GM21619 (cell line): Measurements from ENCODE around the gene DOP1A.

Experiments
- ATAC-seq: cut with Tn5 transposase; IDR thresholded peaks from one replicate; pipeline ENCODE4 v1.9.1; 2021; ENCODE audit not compliant: unreplicated experiment

The DOP1A gene, protein sequence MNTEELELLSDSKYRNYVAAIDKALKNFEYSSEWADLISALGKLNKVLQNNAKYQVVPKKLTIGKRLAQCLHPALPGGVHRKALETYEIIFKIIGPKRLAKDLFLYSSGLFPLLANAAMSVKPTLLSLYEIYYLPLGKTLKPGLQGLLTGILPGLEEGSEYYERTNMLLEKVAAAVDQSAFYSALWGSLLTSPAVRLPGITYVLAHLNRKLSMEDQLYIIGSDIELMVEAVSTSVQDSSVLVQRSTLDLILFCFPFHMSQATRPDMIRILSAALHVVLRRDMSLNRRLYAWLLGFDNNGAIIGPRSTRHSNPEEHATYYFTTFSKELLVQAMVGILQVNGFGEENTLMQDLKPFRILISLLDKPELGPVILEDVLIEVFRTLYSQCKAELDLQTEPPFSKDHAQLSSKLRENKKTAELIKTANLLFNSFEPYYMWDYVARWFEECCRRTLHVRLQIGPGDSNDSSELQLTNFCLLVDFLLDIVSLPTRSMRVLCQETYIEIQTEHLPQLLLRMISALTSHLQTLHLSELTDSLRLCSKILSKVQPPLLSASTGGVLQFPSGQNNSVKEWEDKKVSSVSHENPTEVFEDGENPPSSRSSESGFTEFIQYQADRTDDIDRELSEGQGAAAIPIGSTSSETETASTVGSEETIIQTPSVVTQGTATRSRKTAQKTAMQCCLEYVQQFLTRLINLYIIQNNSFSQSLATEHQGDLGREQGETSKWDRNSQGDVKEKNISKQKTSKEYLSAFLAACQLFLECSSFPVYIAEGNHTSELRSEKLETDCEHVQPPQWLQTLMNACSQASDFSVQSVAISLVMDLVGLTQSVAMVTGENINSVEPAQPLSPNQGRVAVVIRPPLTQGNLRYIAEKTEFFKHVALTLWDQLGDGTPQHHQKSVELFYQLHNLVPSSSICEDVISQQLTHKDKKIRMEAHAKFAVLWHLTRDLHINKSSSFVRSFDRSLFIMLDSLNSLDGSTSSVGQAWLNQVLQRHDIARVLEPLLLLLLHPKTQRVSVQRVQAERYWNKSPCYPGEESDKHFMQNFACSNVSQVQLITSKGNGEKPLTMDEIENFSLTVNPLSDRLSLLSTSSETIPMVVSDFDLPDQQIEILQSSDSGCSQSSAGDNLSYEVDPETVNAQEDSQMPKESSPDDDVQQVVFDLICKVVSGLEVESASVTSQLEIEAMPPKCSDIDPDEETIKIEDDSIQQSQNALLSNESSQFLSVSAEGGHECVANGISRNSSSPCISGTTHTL (N-terminal part only)

DNA sequence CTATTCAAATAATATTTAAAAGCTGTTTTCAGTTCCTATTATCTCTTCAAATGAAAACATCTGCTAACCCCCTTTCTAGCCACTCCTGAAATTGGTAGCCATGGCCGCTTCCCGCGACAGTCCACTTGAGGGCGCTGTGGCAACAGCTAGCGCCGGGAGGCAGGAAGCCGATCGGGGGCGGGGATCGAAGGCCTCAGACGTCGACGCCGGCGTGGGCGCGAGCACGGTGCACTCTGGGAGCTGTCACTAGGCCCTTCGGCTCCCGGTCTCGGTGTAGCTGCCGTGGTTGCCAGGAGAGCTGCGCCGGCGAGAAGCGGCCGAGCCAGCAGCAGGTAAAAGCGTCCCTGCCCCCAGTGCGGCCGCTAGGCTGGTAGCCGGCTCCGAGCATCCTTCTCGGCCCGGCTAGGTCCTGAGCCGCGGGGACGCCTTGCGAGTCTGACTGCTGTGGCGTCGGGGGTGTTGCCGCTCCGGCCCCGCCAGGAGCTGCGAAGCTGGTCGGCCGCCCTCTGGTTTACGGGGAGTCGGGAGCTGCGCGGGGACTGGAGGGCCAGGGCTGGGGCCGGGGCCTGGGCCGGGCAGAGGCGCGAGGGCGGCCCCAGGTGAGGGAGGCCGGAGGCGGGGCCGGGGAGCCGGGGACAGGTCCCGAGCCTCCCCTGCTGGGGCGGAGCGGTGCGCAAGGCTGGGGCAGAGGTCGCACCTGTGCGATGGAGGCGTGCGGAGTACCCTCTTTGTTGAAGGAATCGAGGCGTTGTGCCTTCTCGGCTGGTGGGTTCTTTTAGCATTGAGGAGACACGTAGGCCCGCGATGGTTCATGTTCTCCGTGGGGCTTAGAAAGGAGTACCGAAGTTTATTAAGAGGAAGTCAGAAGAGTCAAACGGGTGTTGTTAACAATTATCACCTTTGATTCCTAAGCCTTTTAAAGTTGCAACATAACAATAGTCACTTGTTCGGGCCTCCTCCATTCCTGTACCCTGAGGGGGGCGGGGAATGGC is at the start of gene DOP1A:
Gene DOP1A (plus strand): TSS at position 224 of the 992 bp plus-strand sequence. CDS start 29,307 bp downstream, outside the sequence.
- ATAC-seq: peak; percentile 79

DNA sequence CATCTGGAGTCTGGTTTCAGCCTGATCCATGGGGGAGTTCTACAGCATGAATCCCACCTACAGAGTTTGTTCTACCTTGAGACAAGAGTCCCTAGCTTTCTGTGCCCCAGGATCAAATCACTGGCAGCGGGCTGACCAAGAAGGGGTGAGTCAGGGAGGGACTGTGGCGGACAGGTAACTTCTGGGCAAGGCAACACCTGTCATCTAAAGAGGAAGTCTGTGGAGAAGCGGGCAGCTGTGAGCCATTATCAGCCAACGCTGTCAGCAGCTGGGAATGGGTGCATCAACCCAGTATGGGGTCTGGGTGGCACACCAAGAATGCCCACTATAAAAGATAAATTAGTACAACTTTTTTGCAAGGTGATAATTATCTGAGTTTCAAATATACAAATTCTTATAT is 47.7 kb upstream of the DOP1A start:
- no peak for ATAC-seq

DNA sequence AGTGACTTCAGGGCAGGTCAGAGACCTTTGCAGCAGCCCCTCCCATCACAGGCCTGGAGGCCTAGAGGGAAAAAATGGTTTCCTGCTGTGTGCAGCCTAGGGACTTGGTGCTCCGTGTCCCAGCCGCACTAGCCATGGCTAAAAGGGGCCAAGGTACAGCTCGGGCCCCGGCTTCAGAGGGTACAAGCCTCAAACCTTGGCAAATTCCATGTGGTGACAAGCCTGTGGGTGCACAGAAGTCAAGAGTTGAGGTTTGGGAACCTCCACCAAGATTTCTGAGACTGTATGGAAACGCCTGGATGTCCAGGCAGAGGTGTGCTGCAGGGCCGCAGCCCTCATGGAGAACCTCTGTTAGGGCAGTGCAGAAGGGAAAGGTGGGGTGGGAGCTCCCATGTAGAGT is 35.8 kb upstream of the DOP1A start:
- no peak for ATAC-seq

DNA sequence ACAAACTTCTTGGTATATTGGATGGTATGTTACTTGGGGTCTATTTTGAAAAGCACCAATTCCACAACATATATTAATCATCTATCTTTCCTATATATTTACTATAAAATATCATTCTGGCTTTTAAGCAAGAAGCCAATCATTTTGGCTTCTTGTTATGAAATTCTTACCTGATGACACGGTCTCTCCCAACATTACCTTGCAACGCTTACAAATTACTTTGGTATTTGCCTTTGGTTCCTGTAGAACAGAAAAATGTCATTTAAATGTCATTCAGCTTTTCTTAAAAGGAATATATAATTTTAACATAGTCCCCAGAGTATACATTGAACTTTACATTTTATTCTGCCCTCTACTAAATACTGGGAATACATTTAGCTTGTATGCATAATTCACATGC is 29.2 kb upstream of the DOP1A start:
- ATAC-seq: no peak

DNA sequence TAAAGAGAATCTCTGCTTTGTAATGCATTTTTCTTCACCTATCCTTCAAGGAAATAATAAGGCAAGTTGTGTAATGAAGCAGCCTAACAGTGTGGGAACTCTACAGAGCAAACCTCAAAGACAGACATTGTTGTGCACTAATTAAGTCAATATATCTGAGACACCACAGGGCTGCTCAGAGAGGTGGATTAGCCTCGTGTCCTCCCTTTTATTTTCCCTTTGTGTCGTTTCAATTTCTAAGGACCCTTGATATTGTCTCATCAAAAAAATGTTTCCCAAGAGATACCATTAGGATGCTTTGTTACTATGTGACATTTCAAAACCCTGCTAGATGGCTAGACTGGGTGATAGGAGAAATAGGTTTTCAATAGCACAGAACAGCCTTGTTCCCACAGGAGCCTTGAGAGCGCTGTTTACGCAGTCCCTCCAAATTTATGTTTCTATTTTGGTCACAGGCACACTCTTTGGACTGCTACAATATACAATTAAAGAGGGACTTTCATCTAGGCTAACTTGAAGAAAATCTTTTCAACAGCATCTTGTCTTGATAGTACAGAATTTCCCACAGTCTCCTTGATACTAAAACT is 24.9 kb upstream of the DOP1A start:
- no peak for ATAC-seq

DNA sequence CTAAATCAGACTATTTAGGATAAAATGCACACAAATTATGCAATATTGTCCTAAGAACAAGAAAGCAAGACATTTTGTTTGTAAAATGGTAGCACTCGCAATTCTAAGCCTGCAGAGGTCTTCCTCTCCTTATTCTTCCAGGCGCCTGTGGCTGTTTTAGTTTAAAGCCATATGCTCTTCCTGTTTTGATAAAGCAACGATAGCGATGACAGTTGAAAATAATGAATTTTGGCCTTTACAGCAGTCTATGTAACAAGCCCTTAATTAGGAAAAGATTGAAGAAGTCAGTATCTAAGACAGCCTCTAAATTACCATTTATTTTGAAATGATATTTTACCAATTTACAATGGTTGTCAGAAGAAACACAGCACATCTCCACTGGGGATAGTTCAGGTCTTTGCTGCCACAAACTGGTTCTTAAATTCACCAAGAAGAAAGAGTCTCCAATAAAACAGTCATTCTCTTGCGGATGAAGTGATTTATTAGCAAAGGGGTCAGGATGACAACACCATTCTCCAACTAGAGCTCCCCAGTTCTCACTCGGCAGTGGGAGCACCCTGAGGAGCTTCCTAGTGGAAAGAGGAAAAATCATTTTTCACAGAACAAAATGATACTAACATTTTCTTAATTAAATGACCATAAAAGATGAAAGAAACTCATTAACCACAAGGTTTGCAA is 23.2 kb upstream of the DOP1A start:
- ATAC-seq: no peak

DNA sequence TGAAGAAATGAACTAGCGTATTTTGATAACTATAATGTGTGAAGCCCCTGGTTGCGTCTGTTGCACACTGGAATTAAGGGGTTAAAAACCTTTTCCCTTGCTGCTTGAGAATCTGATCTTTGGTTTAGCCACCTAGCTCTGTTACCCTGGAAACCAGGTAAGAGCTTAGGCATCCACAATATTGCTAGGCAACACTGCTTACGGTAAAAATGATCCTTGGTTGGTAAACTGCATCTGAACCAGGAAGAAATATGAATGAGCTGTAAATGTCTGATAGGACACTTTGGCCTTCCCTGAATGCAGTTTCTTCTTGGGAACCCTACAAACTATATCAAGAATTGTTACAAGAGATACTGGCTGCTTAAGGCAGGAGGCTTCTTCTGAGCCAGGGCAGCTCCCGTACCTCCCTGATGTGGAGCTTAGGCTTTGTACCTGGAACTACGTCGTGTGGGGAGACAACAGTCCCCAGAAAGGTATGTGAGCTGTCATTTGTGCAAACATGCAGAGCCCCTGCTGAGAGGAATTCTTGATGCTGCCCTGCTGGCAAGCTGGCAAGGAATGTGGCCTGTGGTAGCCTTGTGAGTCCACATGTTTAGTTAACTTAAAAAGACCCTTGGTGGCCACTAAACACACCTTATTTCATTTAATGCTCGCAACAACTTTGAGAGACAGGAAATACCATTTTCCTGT is 20.3 kb upstream of the DOP1A start:
- ATAC-seq: no peak

DNA sequence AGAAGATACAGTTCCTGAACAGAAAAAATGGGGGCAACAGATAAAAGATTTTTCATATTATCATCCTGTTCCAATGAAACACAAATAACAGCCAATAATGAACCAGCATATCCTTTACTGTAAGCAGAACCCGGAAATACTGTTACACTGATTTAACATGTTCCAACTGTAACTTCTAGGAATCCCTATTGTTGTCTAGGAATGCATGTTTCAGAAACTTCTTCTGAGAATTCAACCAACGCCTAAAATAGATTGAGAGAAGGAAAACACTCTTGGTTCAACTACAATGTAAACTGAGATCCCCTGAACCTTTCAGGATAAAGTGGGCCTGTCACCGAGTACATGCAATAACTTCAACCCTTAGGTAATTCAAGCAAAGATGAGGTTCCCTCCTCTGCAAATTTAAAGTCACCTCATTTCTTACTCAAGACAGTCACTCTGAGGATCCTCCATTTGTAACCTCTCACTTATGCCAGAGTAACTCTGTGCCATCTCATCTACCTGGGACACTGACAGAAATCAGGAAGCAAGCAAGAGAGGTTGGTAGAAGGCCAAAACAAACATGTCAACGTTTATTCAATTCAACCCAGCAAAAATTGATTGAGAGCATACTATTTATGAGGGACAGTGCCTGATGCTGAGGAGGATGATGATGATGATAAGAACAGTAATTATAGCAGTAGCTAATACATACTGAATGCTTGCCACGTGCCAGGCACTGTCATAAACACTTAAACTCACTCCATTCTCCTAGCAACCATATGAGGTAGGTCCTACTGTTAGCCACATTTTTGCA is 15.9 kb upstream of the DOP1A start:
- no peak for ATAC-seq

DNA sequence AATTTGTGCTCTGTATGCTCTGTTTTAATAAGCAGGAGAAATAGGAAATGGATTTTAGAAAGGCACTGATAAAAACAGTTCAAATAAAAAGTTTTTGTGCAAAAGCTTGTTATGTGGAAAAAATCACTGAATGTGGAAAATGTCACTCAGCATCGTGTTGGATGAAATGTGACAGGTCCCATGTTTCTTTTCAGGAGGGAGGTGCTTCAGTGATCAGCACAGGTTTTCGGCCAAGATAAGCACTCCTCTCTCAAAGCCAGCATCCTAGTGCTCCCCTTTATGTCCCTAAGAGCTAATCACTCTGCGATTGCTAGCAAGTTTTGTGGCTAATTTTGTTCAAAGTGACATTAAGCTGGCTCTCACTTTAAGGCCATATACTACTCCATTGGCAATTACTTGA is 13.8 kb upstream of the DOP1A start:
- no peak for ATAC-seq

DNA sequence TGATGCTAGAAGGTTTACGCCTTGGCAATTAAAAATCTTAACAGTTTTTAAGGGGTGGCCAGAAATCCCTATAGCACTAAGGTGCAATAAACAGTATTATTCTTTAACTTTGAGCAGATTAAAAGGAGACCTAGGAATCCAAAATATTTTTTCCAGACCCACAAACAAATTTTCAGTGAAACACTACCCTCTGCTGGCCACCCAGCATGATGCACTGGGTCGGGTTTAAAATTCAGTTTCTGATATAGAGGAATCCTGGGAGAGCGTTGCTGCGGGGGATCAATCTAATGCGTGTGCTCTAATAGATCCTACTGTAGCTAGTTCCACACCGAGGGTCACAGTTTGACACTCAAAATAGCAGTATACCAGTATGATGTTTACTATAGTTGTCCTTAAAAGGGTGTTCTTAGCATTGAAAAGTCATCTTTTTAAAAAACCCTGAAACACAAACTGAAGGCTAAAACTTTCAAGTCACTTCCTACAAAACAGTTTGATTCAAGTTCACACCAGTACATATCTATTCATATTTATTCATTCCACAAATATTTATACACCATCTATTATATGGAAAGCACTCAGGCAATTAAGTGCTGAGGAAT is 12.0 kb upstream of the DOP1A start:
- peak; percentile 35 for ATAC-seq

DNA sequence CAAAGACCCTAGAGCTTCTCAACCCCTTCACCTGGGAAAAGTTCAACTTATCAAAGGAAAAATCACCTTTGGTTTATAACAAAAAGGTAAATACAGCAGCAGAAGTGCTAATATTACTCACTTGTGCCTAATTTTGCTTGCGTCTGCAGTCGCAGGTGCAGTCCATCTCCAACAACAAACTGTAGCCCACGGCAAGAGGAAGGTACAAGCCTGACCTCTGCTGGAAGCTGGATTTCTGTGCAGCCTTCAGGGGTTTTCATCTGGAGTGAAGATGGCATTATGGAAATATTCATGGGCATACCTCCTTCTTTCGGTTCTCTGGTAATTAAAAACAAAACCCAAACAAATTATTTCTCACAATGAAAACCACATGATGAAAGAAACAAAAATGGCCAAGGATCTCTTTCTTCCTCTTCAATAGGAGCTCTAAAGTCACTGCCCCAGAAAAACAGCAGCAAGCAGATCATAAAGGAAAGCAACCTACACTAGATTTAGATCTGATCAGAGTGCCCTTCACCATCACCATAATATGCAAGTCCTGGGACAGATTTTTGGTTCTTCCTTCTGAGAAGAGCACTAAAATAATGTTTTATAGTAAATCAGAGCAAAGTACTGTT is 9.7 kb upstream of the DOP1A start:
- peak; percentile 91 for ATAC-seq

DNA sequence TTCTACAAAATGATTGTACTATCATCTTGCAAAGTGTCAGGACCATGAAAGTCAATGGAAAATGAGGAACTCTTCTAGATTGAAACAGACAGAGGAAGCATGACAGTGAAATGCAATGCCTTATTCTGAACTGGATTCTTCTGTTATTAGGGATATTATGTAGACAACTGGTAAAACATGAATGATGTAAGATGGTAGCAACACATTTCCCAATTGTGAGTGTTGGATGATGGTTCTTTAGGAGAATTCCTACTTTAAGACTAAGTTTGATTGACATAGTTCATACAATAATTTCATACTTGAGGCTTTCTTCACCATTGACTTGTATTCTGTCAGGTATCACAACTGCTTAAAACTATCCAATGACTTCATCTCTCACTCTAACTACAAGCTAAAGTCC is 6.3 kb upstream of the DOP1A start:
- no peak for ATAC-seq

DNA sequence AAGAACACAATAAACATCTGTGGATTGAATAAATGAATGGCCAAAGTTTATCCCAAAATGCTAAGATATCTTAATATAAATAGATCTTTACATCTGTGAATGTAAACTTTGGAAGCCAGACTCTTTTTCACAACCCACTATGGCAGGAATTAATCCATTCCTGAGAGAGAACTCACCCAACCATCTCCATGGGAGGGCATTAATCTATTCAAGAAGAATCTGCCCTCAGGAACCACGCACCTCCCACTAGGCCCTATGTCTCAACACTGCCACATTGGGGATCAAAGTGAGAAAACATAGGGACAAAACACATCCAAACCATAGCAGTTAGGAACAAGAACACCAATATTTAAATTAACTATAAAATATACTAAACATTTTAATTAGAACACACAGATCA is 5.2 kb upstream of the DOP1A start:
- ATAC-seq: no peak

DNA sequence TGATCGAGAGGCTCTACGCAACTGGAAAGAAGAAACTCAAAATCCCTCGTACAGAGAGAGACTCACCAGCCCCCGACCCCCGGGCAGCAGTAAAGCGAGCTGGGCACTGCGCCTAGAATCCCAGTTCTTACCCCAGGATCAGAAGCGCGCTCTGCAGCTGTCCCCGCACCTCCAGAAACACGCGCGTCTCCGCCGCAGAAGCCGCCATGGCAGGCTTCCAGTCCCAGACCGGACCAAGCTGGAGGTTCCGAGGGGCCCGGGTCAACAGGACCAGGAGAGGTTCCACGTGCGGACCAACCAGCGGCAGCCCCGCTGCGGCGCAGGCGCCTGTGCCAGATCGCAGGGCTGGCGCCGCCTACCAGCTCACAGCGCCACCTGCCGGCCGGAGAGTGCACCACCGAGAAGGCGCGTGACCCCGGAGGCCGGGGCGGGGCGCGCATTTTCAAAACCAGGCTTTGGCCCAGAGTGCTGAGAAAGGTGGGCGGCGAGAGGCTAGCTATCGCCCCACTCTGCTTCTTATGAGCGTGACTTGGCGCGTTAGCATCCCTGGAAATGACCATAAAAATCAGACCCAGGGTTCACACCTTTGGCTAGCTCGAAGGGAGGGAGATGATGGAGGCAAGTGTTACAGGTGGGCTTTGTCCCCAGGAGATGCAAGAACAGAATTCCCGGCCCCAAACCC is 1.8 kb upstream of the DOP1A start, which contains the start of gene UBE3D:
Gene UBE3D (minus strand): TSS at position 331 of the 682 bp plus-strand sequence. CDS start 123 bp downstream, at position 208.
- ATAC-seq: peak; percentile 52

DNA sequence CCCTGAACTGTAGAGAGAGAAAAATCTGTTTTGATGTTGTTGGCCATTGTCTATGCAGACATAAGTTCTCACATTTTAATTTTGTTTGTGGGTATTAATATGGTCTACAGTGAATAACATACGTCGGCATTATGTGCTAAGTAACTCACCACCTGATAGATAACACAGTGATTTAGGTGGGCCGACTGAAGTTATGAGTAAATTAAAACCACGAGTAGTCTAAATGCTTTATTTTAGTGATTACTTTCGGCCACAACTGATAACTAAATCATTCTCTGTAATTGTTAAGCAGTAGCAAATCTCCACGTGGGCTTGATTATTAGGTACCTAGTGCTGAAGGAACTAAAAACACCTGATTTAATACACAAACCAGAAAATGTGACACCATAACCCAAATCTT is 1.1 kb downstream of the DOP1A start:
- no peak for ATAC-seq

DNA sequence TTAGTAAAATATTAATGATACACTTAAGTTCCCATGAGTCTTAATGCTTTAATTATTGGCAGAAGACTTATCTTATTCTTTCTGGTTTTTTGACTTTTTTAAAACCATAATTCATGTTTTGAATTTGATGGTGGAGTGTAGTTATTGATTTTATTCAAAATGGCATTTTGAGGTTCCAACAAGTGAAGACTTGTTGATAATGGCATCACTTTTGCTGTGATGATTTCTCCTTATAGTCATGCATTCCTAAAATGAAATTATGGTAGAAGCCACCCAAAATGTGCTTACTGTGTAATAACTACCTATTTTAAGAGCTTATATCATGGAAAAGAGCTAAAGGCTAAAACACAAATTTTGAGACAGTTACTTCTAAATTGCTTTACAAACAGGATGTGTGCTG is 2.2 kb downstream of the DOP1A start:
- no peak for ATAC-seq
